Mammary epithelial cell (primary cell): ENCODE data around the gene TENM3.

Experiments used
- EZH2 ChIP-seq: IDR thresholded peaks from 2 replicates; pipeline ENCODE4 v1.6.1; 2012; ENCODE audit warnings: low read length, inconsistent platforms, borderline replicate concordance
- TF ChIP-seq, protein P1 (sequence below), 2 donors: IDR thresholded peaks in 1 of 2; conservative IDR thresholded peaks in 1 of 2; 2 replicates each; pipeline ENCODE4 v1.5.1; 2011 to 2012; ENCODE audit warnings: inconsistent platforms in 2 of 2, low read length in 2 of 2, mild to moderate bottlenecking in 2 of 2, control low read depth in 1 of 2, low read depth in 1 of 2; ENCODE audit not compliant: insufficient read depth in 1 of 2; ENCODE audit errors: extremely low read depth in 1 of 2

DNA sequence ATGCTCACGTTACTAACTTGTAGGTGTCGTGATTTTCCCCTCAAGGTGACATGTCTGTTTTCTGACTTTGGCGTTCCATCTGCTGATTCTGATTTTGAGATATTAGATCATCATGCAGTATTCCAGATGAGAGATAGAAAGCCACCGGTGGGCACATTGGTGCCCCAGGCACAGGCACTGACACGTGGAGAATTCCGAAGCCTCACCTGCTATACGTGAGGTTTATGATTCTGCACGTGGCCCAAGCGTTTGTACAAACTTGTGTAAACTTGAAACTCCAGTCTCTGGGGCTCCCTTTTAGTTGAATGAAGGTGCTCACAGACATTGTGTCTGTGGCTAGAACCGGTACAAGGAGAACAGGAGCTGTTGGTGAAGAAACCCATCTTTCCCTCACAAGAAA lies 81.1 kb downstream of the TENM3 start:
- TF ChIP-seq EZH2 = no peak
- TF ChIP-seq, protein P1, sequence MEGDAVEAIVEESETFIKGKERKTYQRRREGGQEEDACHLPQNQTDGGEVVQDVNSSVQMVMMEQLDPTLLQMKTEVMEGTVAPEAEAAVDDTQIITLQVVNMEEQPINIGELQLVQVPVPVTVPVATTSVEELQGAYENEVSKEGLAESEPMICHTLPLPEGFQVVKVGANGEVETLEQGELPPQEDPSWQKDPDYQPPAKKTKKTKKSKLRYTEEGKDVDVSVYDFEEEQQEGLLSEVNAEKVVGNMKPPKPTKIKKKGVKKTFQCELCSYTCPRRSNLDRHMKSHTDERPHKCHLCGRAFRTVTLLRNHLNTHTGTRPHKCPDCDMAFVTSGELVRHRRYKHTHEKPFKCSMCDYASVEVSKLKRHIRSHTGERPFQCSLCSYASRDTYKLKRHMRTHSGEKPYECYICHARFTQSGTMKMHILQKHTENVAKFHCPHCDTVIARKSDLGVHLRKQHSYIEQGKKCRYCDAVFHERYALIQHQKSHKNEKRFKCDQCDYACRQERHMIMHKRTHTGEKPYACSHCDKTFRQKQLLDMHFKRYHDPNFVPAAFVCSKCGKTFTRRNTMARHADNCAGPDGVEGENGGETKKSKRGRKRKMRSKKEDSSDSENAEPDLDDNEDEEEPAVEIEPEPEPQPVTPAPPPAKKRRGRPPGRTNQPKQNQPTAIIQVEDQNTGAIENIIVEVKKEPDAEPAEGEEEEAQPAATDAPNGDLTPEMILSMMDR (conservative IDR thresholded peaks at IDR 0.05 in 1 of 2, IDR thresholded peaks at IDR 0.05 in 1 of 2; ENCODE audit: extremely low read depth in 1 of 2, insufficient read depth in 1 of 2, low read depth in 1 of 2, low read length in 2 of 2) = no peak
